ENCODE measurements around the gene TTC23.

- TF ChIP-seq, protein P1, sequence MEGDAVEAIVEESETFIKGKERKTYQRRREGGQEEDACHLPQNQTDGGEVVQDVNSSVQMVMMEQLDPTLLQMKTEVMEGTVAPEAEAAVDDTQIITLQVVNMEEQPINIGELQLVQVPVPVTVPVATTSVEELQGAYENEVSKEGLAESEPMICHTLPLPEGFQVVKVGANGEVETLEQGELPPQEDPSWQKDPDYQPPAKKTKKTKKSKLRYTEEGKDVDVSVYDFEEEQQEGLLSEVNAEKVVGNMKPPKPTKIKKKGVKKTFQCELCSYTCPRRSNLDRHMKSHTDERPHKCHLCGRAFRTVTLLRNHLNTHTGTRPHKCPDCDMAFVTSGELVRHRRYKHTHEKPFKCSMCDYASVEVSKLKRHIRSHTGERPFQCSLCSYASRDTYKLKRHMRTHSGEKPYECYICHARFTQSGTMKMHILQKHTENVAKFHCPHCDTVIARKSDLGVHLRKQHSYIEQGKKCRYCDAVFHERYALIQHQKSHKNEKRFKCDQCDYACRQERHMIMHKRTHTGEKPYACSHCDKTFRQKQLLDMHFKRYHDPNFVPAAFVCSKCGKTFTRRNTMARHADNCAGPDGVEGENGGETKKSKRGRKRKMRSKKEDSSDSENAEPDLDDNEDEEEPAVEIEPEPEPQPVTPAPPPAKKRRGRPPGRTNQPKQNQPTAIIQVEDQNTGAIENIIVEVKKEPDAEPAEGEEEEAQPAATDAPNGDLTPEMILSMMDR (IDR thresholded peaks at IDR 0.05): no peak
- TF ChIP-seq EZH2 (IDR thresholded peaks at IDR 0.05) (no peak), EZH2phosphoT487 (IDR thresholded peaks at IDR 0.05) (no peak)
Observed at GRCh38 chr15:99187936-99188335, 61.4 kb downstream of the TTC23 start.

Data from neural progenitor cell (in vitro differentiated cells).